ENCODE measurements around the gene NFIB.
A peak's percentile ranks its signal among the peaks of the same experiment; 100 is the strongest.

DNA sequence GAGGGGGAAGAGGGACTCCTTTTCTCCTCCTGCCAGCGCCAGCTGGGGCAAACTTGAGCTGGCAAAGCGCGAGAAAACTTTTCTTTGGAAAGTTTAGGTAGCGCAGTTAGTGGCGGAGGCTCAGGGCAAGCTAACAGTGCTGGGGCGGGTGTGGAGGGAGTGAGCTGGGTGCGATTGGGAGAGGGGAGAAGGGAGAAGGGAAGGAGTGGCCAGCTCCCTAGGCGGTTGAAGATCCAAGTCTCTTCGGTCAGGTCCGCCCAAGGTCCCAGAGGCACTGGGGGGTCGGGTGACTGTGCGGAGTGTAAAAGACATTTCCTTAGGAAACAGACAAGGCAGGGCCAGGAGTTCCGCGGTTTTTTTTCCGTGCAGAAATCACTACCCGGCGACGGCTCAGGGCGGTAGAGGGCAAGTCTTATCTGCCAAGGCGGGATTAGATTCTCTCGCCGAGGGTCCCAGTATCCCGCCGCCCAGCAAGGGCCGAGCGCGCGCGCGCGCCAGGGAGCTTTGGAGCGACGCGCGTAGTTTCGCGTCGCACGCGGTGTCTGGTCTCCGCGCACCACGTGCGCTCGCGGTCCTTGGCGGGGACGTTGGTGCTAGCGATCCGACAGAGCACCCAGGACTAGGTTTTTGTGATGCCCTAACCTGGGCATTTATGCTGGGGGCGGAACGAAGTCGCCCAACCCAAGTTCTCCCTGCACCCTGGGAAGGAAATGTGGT is 33.6 kb upstream of the NFIB start:
- TF ChIP-seq EZH2 (IDR thresholded peaks at IDR 0.05) (peak; percentile 18), CTCF (IDR thresholded peaks at IDR 0.05) (no peak)
